Activated CD8-positive, alpha-beta T cell treated with anti-CD3 and anti-CD28 coated beads for 36 hours (primary cell): ENCODE results near the gene CD81. TPM values are rescaled to one million over a fixed set of nuclear protein-coding genes. Genes with fewer than 3 reads are reported as not detected.

ENCODE experiments used
- ATAC-seq: fragments of 200-7000 bp; cut with Tn5 transposase; one replicate; pipeline ENCODE4 v1.10.0; 2021; ENCODE audit warnings: mild to moderate bottlenecking, moderate library complexity
- CTCF ChIA-PET: fragments of 350-600 bp; sonication (Branson Sonifier 250); formaldehyde crosslinking; loops from one replicate; lab custom pipeline; 2021; ENCODE audit warnings: antibody characterized with exemption; lab: Charles Lee
- POLR2A ChIA-PET: fragments of 350-600 bp; sonication (Branson Sonifier 250); formaldehyde crosslinking; loops from one replicate; lab custom pipeline; 2021; ENCODE audit warnings: antibody characterized with exemption; lab: Charles Lee
- DNase-seq: peaks from one replicate; pipeline ENCODE4 v3.0.0-alpha.2; 2020
- H3K27ac Mint-ChIP-seq: one replicate; pipeline ENCODE4 v1.8.0; 2021; ENCODE audit warnings: mild to moderate bottlenecking, mixed read lengths
- H3K27me3 Mint-ChIP-seq: one replicate; pipeline ENCODE4 v1.8.0; 2021; ENCODE audit warnings: mixed read lengths
- H3K36me3 Mint-ChIP-seq: one replicate; pipeline ENCODE4 v1.8.0; 2021; ENCODE audit warnings: low read depth, mixed read lengths
- H3K4me1 Mint-ChIP-seq: one replicate; pipeline ENCODE4 v1.8.0; 2021; ENCODE audit warnings: low read depth, mixed read lengths
- H3K4me3 Mint-ChIP-seq: one replicate; pipeline ENCODE4 v1.8.0; 2021; ENCODE audit warnings: mild to moderate bottlenecking, moderate library complexity, mixed read lengths
- H3K9me3 Mint-ChIP-seq: one replicate; pipeline ENCODE4 v1.8.0; 2021; ENCODE audit warnings: mixed read lengths
- CTCF ChIP-seq: fragments of 200-600 bp; IDR thresholded peaks from one replicate; pipeline ENCODE4 v1.8.0; 2022; ENCODE audit warnings: antibody characterized with exemption, mild to moderate bottlenecking
- intact Hi-C: fragments of 100-400 bp; cut with micrococcal nuclease; formaldehyde crosslinking; loops from one replicate; pipeline ENCODE4 v1.10.0; 2022
- total RNA-seq, 2 experiments: library from RNA; stranded (reverse); gene quantifications; one replicate each; pipeline ENCODE4 v1.2.3, GENCODE V29; 2021

The CD81 gene
- total RNA-seq, 2 experiments from 2014 or later: 133 to 138 TPM

- DNase-seq (no peak), ATAC-seq (no peak)
- ChIA-PET POLR2A (no interaction called here), CTCF (no interaction called here)
- intact Hi-C loops: no loop called here
- no peaks in the 10 kb centered on the region for H3K36me3 Mint-ChIP-seq
- no peak overlapping the region for H3K4me3 Mint-ChIP-seq
- no peak overlapping the region for H3K27ac Mint-ChIP-seq
- no peaks in the 10 kb centered on the region for H3K4me1 Mint-ChIP-seq
- no peaks in the 10 kb centered on the region for H3K9me3 Mint-ChIP-seq
- no peak for TF ChIP-seq CTCF
- H3K27me3 Mint-ChIP-seq: no peaks in the 10 kb centered on the region
Measured at GRCh38 chr11:2434506-2435255, 57.6 kb downstream of the CD81 start.

- H3K36me3 Mint-ChIP-seq: no peaks in the 10 kb centered on the region
- no peak overlapping the region for H3K27ac Mint-ChIP-seq
- ChIA-PET POLR2A (no interaction called here), CTCF (no interaction called here)
- intact Hi-C loops: no loop called here
- H3K4me1 Mint-ChIP-seq: no peaks in the 10 kb centered on the region
- H3K4me3 Mint-ChIP-seq: no peak overlapping the region
- DNase-seq: no peak
- H3K27me3 Mint-ChIP-seq: no peaks in the 10 kb centered on the region
- no peak for TF ChIP-seq CTCF
- no peaks in the 10 kb centered on the region for H3K9me3 Mint-ChIP-seq
- ATAC-seq: no peak
Measured at GRCh38 chr11:2435288-2436012, 58.3 kb downstream of the CD81 start.

GRCh38 chr11:2436013-2436520 lies 59.0 kb downstream of the CD81 start:
- Mint-ChIP-seq H3K9me3 (no peaks in the 10 kb centered on the region), H3K27me3 (no peaks in the 10 kb centered on the region), H3K4me1 (no peaks in the 10 kb centered on the region), H3K27ac (no peak overlapping the region), H3K4me3 (no peak overlapping the region), H3K36me3 (no peaks in the 10 kb centered on the region)
- DNase-seq: no peak
- ChIA-PET POLR2A (no interaction called here), CTCF (interaction anchor here (1.2 kb wide), 1 partner anchor 95 kb away, joined by 3 read pairs; no protein-coding TSS in a partner anchor)
- no peak for TF ChIP-seq CTCF
- intact Hi-C loops: no loop called here
- no peak for ATAC-seq

- Mint-ChIP-seq H3K27me3 (no peaks in the 10 kb centered on the region), H3K4me3 (no peak overlapping the region), H3K27ac (no peak overlapping the region), H3K36me3 (no peaks in the 10 kb centered on the region), H3K4me1 (no peaks in the 10 kb centered on the region), H3K9me3 (no peaks in the 10 kb centered on the region)
- TF ChIP-seq CTCF: no peak
- POLR2A ChIA-PET: no interaction called here
- DNase-seq: no peak
- CTCF ChIA-PET: interaction anchor here (1.1 to 1.3 kb wide), 3 partner anchors 94 to 455 kb away, joined by 3 to 5 read pairs (median 4); no protein-coding TSS in a partner anchor
- intact Hi-C loops: no loop called here
- no peak for ATAC-seq
Measured at GRCh38 chr11:2436521-2437031, 59.5 kb downstream of the CD81 start.

- H3K27me3 Mint-ChIP-seq: no peaks in the 10 kb centered on the region
- no peak for TF ChIP-seq CTCF
- POLR2A ChIA-PET: no interaction called here
- H3K4me3 Mint-ChIP-seq: no peak overlapping the region
- ATAC-seq: no peak
- H3K4me1 Mint-ChIP-seq: peaks cover 3% of the 10 kb centered on the region
- intact Hi-C loops: no loop called here
- H3K36me3 Mint-ChIP-seq: no peaks in the 10 kb centered on the region
- CTCF ChIA-PET: interaction anchor here (0.9 to 1.3 kb wide), 3 partner anchors 96 to 454 kb away, joined by 3 to 5 read pairs (median 4); no protein-coding TSS in a partner anchor
- no peak for DNase-seq
- H3K9me3 Mint-ChIP-seq: no peaks in the 10 kb centered on the region
- H3K27ac Mint-ChIP-seq: no peak overlapping the region
Measured at GRCh38 chr11:2437516-2437915, 60.4 kb downstream of the CD81 start.
